ENCODE data around the gene S1PR2.

S1PR2 gene

GRCh38 chr19:10230861-10231611 is at the start of gene S1PR2:
Gene S1PR2 (minus strand): TSS chr19:10231331. CDS start chr19:10224905, 6,426 bp downstream.
- peak in 1 of 2 experiments; percentile 76 for DNase-seq

- no peak for DNase-seq
Observed at GRCh38 chr19:10279737-10280442, 48.8 kb upstream of the S1PR2 start.

DNA sequence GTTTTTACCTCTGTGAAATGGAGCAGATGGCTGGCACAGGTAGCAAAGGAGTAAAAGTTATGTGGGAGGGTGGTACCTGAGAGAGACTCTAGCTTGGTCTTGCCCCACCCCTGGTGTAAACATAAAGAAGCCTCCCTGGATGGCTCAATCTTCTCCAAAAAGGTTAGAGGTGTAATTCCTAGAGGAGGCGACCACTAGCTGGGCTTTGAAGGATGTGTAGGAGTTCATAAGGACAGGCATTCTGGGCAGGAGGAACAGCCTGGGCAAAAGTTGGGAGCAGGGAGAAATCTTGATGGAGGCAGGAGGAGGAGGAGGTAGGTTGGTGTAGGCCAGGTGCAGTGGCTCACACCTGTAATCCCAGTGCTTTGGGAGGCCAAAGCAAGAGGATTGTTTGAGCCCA is 47.8 kb upstream of the S1PR2 start:
- DNase-seq = no peak

- DNase-seq = no peak
Observed at GRCh38 chr19:10277795-10278589, 46.9 kb upstream of the S1PR2 start.

DNA sequence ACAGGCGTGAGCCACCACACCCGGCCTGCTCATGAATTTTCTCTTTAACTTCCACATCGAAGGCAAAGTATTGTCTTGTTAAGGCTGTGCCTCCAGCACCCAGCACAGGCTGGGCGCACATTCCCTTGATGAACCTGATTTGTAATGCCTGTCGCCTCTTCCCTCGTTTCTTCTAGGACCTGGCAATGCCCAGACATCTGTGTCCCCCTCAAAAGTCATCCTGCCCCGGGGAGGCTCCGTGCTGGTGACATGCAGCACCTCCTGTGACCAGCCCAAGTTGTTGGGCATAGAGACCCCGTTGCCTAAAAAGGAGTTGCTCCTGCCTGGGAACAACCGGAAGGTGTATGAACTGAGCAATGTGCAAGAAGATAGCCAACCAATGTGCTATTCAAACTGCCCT is 43.5 kb upstream of the S1PR2 start:
- DNase-seq = no peak

GRCh38 chr19:10271543-10272086 is 40.5 kb upstream of the S1PR2 start:
- DNase-seq = no peak

- peak in 1 of 2 experiments; percentile 22 for DNase-seq
Observed at GRCh38 chr19:10270616-10271394, 39.7 kb upstream of the S1PR2 start, which contains the start of gene ICAM1. Gene ICAM1 (plus strand): TSS chr19:10271120. CDS start chr19:10271160, 40 bp downstream.

GRCh38 chr19:10270180-10270615 is 39.1 kb upstream of the S1PR2 start:
- no peak for DNase-seq

DNA sequence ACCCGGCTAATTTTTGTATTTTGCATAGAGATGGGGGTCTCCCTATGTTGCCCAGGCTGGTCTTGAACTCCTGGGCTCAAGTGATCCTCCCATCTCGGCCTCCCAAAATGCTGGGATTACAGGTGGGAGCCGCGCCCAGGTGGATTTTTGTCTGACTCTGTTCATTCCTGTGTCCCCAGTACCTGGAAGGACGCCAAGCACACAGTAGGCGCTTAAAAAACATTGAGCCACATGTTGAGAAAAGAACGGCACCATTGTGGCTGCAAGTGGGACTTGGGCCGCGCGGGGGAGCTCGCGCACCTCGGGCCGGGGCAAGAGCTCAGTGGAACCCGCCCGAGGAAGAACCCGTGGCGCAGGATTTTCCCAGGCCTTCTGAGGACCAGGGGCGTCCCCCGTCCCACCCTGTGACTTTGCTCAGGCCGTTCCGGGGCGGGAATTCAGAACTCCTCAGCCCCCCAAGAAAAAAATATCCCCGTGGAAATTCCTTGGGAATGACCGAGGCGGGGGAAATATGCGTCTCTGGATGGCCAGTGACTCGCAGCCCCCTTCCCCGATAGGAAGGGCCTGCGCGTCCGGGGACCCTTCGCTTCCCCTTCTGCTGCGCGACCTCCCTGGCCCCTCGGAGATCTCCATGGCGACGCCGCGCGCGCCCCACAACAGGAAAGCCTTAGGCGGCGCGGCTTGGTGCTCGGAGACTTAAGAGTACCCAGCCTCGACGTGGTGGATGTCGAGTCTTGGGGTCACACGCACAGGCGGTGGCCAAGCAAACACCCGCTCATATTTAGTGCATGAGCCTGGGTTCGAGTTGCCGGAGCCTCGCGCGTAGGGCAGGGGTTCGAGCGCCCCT is 38.4 kb upstream of the S1PR2 start:
- DNase-seq = peak in 1 of 2 experiments; percentile 69

GRCh38 chr19:10268071-10268470 is 36.9 kb upstream of the S1PR2 start:
- no peak for DNase-seq

- DNase-seq = no peak
Observed at GRCh38 chr19:10266706-10267105, 35.6 kb upstream of the S1PR2 start.

- no peak for DNase-seq
Observed at GRCh38 chr19:10262771-10263170, 31.6 kb upstream of the S1PR2 start.

DNA sequence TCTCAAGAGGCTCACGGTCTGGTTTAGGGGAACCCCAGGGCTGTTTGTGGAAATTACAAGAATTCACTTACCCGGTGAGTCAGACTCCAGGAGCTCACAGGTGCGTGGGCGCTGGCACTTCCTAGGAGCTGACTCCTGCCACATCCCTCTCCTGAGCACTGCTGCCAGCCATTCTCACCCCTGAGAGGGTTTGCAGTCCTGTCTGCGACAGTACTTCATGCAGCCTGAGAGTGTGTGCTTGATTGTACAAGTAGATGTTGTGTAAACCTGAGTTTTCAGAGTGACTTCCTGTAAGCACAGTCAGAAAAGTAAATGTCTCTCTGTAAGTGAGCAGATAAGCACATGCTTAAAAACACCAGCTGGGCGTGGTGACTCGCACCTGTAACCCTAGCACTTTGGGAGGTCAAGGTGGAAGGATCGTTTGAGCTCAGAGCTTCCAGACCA is 29.0 kb upstream of the S1PR2 start:
- DNase-seq = no peak

- DNase-seq = peak; percentile 39 to 83
Observed at GRCh38 chr19:10259162-10259905, 28.2 kb upstream of the S1PR2 start.

DNA sequence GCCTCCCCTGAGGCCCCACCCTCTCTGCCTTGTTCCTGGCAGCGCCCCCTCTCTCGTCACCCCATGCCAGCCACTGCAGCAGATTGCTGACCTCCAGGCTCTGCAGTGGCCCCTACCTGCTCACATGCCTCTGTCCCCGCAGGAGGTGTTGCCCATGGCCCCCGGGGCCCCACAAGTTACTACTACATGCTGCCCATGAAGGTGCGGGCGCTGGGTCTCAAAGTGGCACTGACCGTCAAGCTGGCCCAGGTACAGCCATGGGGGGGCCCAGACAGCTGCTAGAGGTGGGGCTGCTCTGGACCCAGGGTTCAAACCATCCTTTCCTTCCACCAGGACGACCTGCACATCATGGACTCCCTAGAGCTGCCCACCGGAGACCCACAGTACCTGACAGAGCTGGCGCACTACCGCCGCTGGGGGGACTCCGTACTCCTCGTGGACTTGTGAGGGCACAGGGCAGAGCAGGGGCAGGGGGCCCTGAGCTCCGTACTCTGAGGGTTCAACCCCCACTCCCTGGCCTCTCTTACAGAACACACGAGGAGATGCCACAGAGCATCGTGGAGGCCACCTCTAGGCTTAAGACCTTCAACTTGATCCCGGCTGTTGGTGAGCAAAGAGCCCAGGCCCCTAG is 27.1 kb upstream of the S1PR2 start:
- DNase-seq = no peak

GRCh38 chr19:10256970-10257615 is 26.0 kb upstream of the S1PR2 start:
- DNase-seq = no peak

DNA sequence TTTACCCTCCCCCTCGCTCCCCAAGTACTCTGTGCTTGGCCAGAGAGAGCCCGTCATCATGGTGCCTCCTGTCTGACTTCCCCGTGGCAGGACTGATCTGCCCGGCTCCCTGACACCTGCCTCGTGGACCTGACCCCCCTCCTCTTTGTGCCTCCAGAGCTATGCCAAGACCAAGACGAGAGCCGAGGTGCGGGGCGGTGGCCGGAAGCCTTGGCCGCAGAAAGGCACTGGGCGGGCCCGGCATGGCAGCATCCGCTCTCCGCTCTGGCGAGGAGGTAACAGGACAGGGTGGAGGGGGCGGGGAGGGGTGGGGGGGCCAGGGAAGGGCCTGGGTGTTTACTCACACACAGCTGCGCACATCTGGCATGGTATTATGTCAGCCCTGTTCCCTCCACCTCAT is 25.4 kb upstream of the S1PR2 start:
- DNase-seq = no peak

DNA sequence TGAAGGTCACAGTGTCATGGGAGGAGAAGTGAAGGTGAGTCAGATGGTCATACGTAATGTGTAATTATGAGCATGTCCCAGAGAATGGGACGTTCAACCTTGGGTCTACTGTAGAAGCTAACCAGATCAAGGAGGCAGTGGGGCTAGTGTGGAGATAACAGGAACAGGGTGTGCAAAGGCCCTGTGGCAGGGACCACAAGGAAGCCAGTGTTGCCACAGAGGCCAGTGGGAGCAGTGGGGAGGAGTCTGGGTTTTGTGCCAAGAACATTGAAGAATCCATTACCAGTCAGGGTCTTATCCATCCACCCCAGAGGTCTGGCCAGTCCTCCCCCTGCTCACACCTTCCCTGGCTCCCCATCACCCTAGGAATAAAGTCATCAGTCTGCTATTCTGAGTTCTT is 24.2 kb upstream of the S1PR2 start:
- no peak for DNase-seq

- DNase-seq = no peak
Observed at GRCh38 chr19:10254244-10254643, 23.1 kb upstream of the S1PR2 start.

Measured in NCI-H526 (cell line).